CD4-positive, alpha-beta T cell (primary cell): ENCODE data around the gene GHITM. TPM values are rescaled to one million over a fixed set of nuclear protein-coding genes. Genes with fewer than 3 reads are reported as not detected.
A peak's percentile ranks its signal among the peaks of the same experiment; 100 is the strongest.
"Not testable (repeated sequence)": the region's sequence is repeated elsewhere in the genome, so short reads cannot be mapped to it uniquely, and the experiment has no call there.

ENCODE experiments used
- ATAC-seq: fragments of 200-7000 bp; cut with Tn5 transposase; one replicate; pipeline ENCODE4 v1.10.0; 2022; ENCODE audit warnings: mild to moderate bottlenecking; ENCODE audit not compliant: poor library complexity
- CTCF ChIA-PET: fragments of 350-600 bp; sonication (Branson Sonifier 250); formaldehyde crosslinking; loops from one replicate; lab custom pipeline; 2021; ENCODE audit warnings: antibody characterized with exemption, inconsistent platforms; lab: Charles Lee
- POLR2A ChIA-PET: fragments of 350-600 bp; sonication (Branson Sonifier 250); formaldehyde crosslinking; loops from one replicate; lab custom pipeline; 2021; ENCODE audit warnings: antibody characterized with exemption, inconsistent platforms; lab: Charles Lee
- DNase-seq, 14 experiments: peaks; one replicate each; pipeline ENCODE4 v3.0.0-alpha.2; 2013 to 2020; ENCODE audit warnings: mixed read lengths in 2 of 14
- H3K27ac ChIP-seq, 2 donors: one replicate each; pipeline versions ENCODE4 v1.5.1 to v1.7.0; 2013; ENCODE audit warnings: low read length in 2 of 2, low read depth in 1 of 2, mild to moderate bottlenecking in 1 of 2
- H3K27me3 ChIP-seq, 2 experiments: 1 replicate in 1 of 2; 2 replicates in 1 of 2; pipeline versions ENCODE4 v1.6.1 to v1.7.0; 2013; ENCODE audit warnings: low read length in 2 of 2, control low read depth in 1 of 2, mild to moderate bottlenecking in 1 of 2, moderate library complexity in 1 of 2; ENCODE audit not compliant: insufficient read depth in 2 of 2, control insufficient read depth in 1 of 2
- H3K36me3 ChIP-seq: one replicate; pipeline ENCODE4 v1.6.1; 2013; ENCODE audit warnings: low read length, control low read depth; ENCODE audit not compliant: insufficient read depth
- H3K4me1 ChIP-seq: one replicate; pipeline ENCODE4 v1.6.1; 2013; ENCODE audit warnings: low read length, control low read depth; ENCODE audit not compliant: insufficient read depth
- H3K4me3 ChIP-seq: one replicate; pipeline ENCODE4 v1.5.1; 2013; ENCODE audit warnings: mild to moderate bottlenecking, low read length, moderate library complexity
- H3K9me3 ChIP-seq, 2 experiments: 1 replicate in 1 of 2; 2 replicates in 1 of 2; pipeline versions ENCODE4 v1.6.1 to v1.7.0; 2013; ENCODE audit warnings: low read length in 2 of 2, mild to moderate bottlenecking in 2 of 2, control low read depth in 1 of 2, moderate library complexity in 1 of 2; ENCODE audit not compliant: control insufficient read depth in 1 of 2, insufficient read depth in 1 of 2
- H3K27ac Mint-ChIP-seq: one replicate; pipeline ENCODE4 v1.8.0; 2020; ENCODE audit warnings: mixed read lengths
- H3K27me3 Mint-ChIP-seq: one replicate; pipeline ENCODE4 v1.8.0; 2021; ENCODE audit warnings: mixed read lengths
- H3K36me3 Mint-ChIP-seq: one replicate; pipeline ENCODE4 v1.8.0; 2021; ENCODE audit warnings: low read depth, mixed read lengths
- H3K4me1 Mint-ChIP-seq: one replicate; pipeline ENCODE4 v1.8.0; 2021; ENCODE audit warnings: low read depth, mixed read lengths
- H3K4me3 Mint-ChIP-seq: one replicate; pipeline ENCODE4 v1.8.0; 2020; ENCODE audit warnings: mild to moderate bottlenecking, mixed read lengths
- H3K9me3 Mint-ChIP-seq: one replicate; pipeline ENCODE4 v1.8.0; 2020; ENCODE audit warnings: mixed read lengths
- intact Hi-C, 2 experiments: fragments of 100-400 bp; cut with DNase I in 1 of 2; cut with micrococcal nuclease in 1 of 2; formaldehyde crosslinking; loops; one replicate each; pipeline versions ENCODE4 v1.15.1 to v1.9.0; 2023 to 2025; cut with DNase I, micrococcal nuclease
- total RNA-seq, 174 experiments: library from RNA in 2 of 174; stranded (reverse) in 2 of 174; gene quantifications; one replicate each; pipeline ENCODE4 v1.2.3 and lab custom pipeline; 2021 to 2026
- TF ChIP-seq, protein P1 (sequence below): fragments of 200-600 bp; IDR thresholded peaks from one replicate; pipeline ENCODE4 v1.8.0; 2022; ENCODE audit warnings: antibody characterized with exemption, mild to moderate bottlenecking

Gene GHITM
- total RNA-seq, 2 experiments from 2014 or later = 64.7 to 67.9 TPM

DNA sequence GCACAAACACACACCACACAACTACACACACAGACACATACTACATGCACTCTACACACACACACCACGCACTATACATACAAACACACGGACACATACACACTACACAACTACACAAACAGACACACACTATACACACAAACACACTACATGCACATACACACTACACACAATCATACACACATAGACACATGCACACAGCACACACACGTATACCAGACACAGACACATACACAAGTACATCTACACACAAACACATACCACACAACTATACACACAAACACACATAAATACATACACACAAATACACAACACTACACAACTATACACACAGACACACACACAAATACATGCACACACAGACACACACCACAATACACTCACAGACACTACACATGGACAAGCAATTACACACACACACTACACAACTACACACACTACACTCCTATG is 38.9 kb downstream of the GHITM start:
- DNase-seq (no peak), ATAC-seq (no peak)
- intact Hi-C loops = no loop called here
- Histone ChIP-seq H3K4me1 (peaks cover 33% of the 10 kb centered on the region), H3K4me3 (no peak overlapping the region), H3K27me3 (no peaks in the 10 kb centered on the region), H3K27ac (peak overlapping the region in 1 of 2 donors; percentile 5), H3K36me3 (no peaks in the 10 kb centered on the region), H3K9me3 (peaks cover 0 to 11% of the 10 kb centered on the region in 2 experiments)
- H3K27me3 Mint-ChIP-seq = no peaks in the 10 kb centered on the region
- H3K27ac Mint-ChIP-seq = no peak overlapping the region
- TF ChIP-seq, protein P1, sequence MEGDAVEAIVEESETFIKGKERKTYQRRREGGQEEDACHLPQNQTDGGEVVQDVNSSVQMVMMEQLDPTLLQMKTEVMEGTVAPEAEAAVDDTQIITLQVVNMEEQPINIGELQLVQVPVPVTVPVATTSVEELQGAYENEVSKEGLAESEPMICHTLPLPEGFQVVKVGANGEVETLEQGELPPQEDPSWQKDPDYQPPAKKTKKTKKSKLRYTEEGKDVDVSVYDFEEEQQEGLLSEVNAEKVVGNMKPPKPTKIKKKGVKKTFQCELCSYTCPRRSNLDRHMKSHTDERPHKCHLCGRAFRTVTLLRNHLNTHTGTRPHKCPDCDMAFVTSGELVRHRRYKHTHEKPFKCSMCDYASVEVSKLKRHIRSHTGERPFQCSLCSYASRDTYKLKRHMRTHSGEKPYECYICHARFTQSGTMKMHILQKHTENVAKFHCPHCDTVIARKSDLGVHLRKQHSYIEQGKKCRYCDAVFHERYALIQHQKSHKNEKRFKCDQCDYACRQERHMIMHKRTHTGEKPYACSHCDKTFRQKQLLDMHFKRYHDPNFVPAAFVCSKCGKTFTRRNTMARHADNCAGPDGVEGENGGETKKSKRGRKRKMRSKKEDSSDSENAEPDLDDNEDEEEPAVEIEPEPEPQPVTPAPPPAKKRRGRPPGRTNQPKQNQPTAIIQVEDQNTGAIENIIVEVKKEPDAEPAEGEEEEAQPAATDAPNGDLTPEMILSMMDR = no peak
- CTCF ChIA-PET = interaction anchor here (1.2 kb wide), 1 partner anchor 359 kb away, joined by 3 read pairs; no protein-coding TSS in a partner anchor
- H3K4me3 Mint-ChIP-seq = no peak overlapping the region
- POLR2A ChIA-PET = interaction anchor here (0.6 to 1.6 kb wide), 11 partner anchors 13 to 156 kb away, joined by 3 to 18 read pairs (median 4); partner anchors contain the start of genes CCSER2, CDHR1 and GHITM
- H3K36me3 Mint-ChIP-seq = no peaks in the 10 kb centered on the region
- no peaks in the 10 kb centered on the region for H3K9me3 Mint-ChIP-seq
- peaks cover 13% of the 10 kb centered on the region for H3K4me1 Mint-ChIP-seq

DNA sequence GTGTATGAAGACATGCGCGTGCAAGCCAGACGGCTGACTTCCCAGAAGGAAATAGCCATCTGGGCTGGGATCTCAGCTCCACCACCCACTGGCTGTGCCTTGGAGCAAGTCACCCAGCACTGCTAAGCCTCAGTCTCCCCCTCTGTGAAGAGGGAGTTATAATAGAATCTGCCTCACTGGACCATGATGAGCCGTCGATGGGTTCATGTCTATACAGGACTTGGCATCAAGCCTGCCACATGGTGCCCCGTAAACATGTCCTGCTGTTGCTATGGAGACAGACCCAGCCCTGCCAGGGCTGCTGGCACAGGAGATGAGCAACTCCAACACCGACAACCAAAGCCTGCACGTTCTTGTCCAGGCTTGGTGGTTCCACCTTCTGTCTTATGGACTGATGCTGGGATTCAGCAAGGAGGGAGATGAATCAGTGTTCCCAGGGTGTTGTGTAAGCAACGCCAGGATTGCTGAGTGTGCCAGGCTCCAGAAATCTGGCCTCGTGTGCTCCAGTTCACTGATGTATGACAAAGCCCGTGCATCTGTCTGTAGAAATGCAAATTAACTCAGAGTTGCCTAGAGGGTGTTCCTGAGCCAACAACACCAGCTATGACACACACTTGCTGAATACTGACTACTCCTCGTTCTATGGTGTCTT is 39.9 kb downstream of the GHITM start:
- Histone ChIP-seq H3K4me1 (peaks cover 33% of the 10 kb centered on the region), H3K27ac (no peak overlapping the region), H3K27me3 (no peaks in the 10 kb centered on the region), H3K4me3 (no peak overlapping the region), H3K36me3 (no peaks in the 10 kb centered on the region), H3K9me3 (peaks cover 0 to 11% of the 10 kb centered on the region in 2 experiments)
- H3K27me3 Mint-ChIP-seq = no peaks in the 10 kb centered on the region
- no peaks in the 10 kb centered on the region for H3K36me3 Mint-ChIP-seq
- ATAC-seq = peak; percentile 60
- POLR2A ChIA-PET = no interaction called here
- CTCF ChIA-PET = no interaction called here
- TF ChIP-seq, protein P1 = no peak
- no peak overlapping the region for H3K27ac Mint-ChIP-seq
- peak in 7 of 14 experiments; percentile 11 to 68 (median 34) for DNase-seq
- intact Hi-C loops = no loop called here
- no peak overlapping the region for H3K4me3 Mint-ChIP-seq
- no peaks in the 10 kb centered on the region for H3K9me3 Mint-ChIP-seq
- H3K4me1 Mint-ChIP-seq = peaks cover 13% of the 10 kb centered on the region

DNA sequence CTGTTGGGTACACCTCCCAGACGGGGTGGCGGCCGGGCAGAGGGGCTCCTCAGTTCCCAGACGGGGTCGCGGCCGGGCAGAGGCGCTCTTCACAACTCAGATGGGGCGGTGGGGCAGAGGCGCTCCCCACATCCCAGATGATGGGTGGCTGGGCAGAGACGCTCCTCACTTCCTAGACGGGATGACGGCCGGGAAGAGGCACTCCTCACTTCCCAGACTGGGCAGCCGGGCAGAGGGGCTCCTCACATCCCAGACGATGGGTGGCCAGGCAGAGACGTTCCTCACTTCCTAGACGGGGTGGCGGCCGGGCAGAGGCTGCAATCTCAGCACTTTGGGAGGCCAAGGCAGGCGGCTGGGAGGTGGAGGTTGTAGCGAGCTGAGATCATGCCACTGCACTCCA is 41.1 kb downstream of the GHITM start:
- H3K27me3 ChIP-seq, intact Hi-C loops, H3K27me3 Mint-ChIP-seq, H3K27ac Mint-ChIP-seq, ATAC-seq, H3K4me3 Mint-ChIP-seq, H3K9me3 Mint-ChIP-seq, POLR2A ChIA-PET, DNase-seq, H3K36me3 ChIP-seq, H3K27ac ChIP-seq, H3K36me3 Mint-ChIP-seq, CTCF ChIA-PET, H3K4me3 ChIP-seq: not testable (repeated sequence)
- Histone ChIP-seq H3K4me1 (peaks cover 33% of the 10 kb centered on the region), H3K9me3 (peaks cover 0 to 11% of the 10 kb centered on the region in 2 experiments)
- H3K4me1 Mint-ChIP-seq = peaks cover 18% of the 10 kb centered on the region
